ENCODE measurements around the gene SHF. TPM values are rescaled to one million over a fixed set of nuclear protein-coding genes. Genes with fewer than 3 reads are reported as not detected.

SHF gene
- total and polyA plus RNA-seq, 4 donors: 4.3 to 19.0 (median 13.3) TPM

DNA sequence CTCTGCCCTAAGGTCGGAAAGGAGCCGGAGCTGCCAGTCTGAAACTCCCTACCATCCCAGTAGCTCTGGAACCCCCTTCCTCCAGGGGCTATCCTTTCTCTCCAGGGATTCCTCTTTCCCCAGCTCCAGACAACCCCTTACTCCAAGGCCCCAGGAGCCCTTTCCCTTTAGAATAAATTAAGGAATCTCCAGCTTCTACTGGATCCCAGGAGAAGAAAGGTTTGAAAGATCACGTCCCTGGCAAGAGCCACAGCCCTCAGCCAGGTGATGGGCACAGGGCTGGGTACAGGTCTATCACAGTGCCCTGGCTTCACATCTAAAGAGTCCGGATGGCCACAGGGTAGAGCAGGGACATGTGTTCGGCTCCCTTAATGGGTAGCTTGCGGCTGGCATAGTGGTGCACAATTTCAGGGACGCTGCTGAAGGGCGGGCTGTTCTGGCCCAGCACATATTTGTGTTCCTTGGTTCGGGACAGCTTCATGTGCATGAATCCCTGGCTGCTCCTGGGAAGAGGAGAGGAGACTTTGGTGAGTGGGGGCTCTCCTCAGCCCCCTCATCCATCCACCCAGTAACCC lies 20.0 kb downstream of the SHF start:
- intact Hi-C loops (cut with DNase I): loop anchor here (2.0 to 10.0 kb wide), 4 partner anchors 33 to 290 kb away; a partner anchor contains a TSS
- Histone ChIP-seq H3K4me1 (ENCODE audit: control insufficient read depth in 1 of 2, insufficient read depth in 2 of 2, low read length in 2 of 2) (no peaks in the 10 kb centered on the region), H3K4me3 (ENCODE audit: low read length in 2 of 2) (no peak overlapping the region), H3K9me3 (ENCODE audit: control insufficient read depth, low read length) (no peaks in the 10 kb centered on the region), H3K27me3 (ENCODE audit: control insufficient read depth in 1 of 2, insufficient read depth in 2 of 2, low read length in 1 of 2) (no peaks in the 10 kb centered on the region), H3K36me3 (ENCODE audit: control insufficient read depth in 1 of 2, insufficient read depth in 2 of 2, low read length in 1 of 2) (peaks cover 0 to 3% of the 10 kb centered on the region in 2 donors), H3K27ac (ENCODE audit: low read depth in 1 of 2, low read length in 2 of 2) (peak overlapping the region; percentile 88 to 89)
- ATAC-seq (ENCODE audit: low FRiP score) (no peak), DNase-seq (no peak)
- 58 to 60% methylated on average over 9 of the region's 9 CpGs for WGBS, 2 donors

DNA sequence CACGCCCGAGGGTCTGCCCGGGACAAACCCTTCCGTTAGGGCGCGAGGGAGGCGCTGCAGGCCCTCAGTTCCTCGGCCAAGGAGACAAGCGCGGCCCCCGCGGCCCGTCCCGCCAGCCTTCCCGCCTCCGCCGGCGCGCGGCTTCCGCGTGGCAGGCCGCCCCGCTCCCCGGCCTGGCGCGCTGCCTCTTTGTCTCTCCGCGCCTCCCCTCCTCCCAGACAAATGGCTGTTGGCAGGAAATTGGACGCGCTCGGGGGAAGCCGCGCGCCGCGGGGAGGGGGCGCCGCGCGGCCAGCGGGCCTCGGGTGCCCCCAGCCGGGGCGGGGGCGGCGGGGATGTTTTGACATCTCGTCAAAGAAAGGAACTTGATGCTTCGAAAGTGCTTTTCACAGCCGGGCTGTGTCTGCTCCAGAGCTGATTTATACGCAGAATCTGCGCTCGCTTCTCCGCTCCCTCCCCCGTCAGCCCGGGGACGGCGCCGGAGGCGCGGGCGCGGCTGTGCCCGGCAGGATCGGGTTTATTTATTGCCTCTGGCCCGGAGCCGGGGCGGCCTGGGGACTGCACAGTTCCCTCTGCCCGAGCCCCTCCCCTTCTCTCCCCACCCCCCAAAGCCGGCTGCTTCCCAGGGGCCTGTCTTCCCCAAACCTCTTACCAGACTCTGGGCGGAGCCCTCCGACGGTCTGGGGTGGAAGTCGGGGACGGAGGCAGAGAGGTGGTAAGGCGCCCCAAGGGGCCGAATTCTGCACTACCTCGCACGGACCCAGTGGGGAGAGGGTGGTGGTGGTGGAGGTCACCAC lies 20.7 kb downstream of the SHF start:
- peak; percentile 81 for ATAC-seq (ENCODE audit: low FRiP score)

DNA sequence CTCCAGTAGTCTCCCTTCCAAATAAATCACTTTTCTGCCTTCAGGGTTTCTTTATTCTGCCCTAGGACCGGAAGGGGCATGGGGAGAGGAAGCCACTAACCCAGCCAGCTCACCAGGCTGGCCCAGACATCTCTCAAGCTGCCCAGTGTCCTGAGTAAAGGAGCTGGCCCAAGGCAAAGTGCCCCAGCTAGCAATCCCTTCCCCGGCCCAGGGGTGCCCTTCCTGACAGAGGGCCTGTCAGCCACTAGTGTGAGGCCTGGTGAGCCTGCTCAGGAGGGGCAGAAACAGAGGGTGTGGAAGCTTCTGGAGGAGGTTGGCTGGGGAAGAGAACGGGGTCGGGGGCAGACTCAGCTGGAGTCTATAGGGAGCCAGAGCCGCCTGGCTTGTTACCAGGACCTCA lies 22.2 kb downstream of the SHF start:
- H3K27me3 ChIP-seq (ENCODE audit: control insufficient read depth in 1 of 2, insufficient read depth in 2 of 2, low read length in 1 of 2): no peaks in the 10 kb centered on the region
- no peak for ATAC-seq (ENCODE audit: low FRiP score)
- intact Hi-C loops (cut with DNase I): loop anchor here in 1 of 2 donors (5.0 to 10.0 kb wide), 3 partner anchors 139 to 292 kb away; a partner anchor contains a TSS

More for the DNA sequence above, 20.7 kb downstream of the SHF start:
- peak overlapping the region; percentile 69 to 83 for H3K4me3 ChIP-seq (ENCODE audit: low read length in 2 of 2)
- no peaks in the 10 kb centered on the region for H3K27me3 ChIP-seq (ENCODE audit: control insufficient read depth in 1 of 2, insufficient read depth in 2 of 2, low read length in 1 of 2)
- WGBS, 2 donors: 0 to 1% methylated on average over 45 to 79 of the region's 79 CpGs
- intact Hi-C loops (cut with DNase I): loop anchor here (2.0 to 10.0 kb wide), 4 partner anchors 34 to 290 kb away; a partner anchor contains a TSS
- peak overlapping the region; percentile 88 to 89 for H3K27ac ChIP-seq (ENCODE audit: low read depth in 1 of 2, low read length in 2 of 2)
- peaks cover 0 to 3% of the 10 kb centered on the region in 2 donors for H3K36me3 ChIP-seq (ENCODE audit: control insufficient read depth in 1 of 2, insufficient read depth in 2 of 2, low read length in 1 of 2)
- peak; percentile 94 for DNase-seq
- H3K4me1 ChIP-seq (ENCODE audit: control insufficient read depth in 1 of 2, insufficient read depth in 2 of 2, low read length in 2 of 2): no peaks in the 10 kb centered on the region
- no peaks in the 10 kb centered on the region for H3K9me3 ChIP-seq (ENCODE audit: control insufficient read depth, low read length)

DNA sequence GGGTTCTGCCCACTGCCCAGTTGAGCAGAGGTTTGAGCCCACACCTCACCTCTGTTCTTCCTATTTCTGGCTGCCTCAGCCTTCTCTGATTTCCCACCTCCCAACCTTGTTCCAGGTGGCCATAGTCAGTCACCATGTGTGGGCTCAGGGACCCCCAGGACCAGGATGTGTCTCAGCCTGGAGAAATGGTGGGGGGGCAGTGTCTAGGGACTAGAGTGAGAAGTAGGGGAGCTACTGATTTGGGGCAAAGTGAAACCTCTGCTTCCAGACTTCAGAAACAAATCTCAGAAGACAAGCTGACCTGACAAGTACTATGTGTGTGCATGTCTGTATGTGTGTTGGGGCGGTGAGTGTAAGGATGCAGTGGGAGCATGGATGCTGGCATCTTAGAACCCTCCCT lies 22.9 kb downstream of the SHF start:
- ATAC-seq (ENCODE audit: low FRiP score) (no peak), DNase-seq (no peak)
- WGBS, 2 donors: 96 to 100% methylated on average over 1 of the region's 1 CpG
- no peaks in the 10 kb centered on the region for H3K4me1 ChIP-seq (ENCODE audit: control insufficient read depth in 1 of 2, insufficient read depth in 2 of 2, low read length in 2 of 2)
- no peaks in the 10 kb centered on the region for H3K9me3 ChIP-seq (ENCODE audit: control insufficient read depth, low read length)
- H3K36me3 ChIP-seq (ENCODE audit: control insufficient read depth in 1 of 2, insufficient read depth in 2 of 2, low read length in 1 of 2): no peaks in the 10 kb centered on the region
- H3K27ac ChIP-seq (ENCODE audit: low read depth in 1 of 2, low read length in 2 of 2): no peak overlapping the region
- H3K4me3 ChIP-seq (ENCODE audit: low read length in 2 of 2): no peak overlapping the region
- intact Hi-C loops (cut with DNase I): loop anchor here (5.0 to 10.0 kb wide), 4 partner anchors 117 to 292 kb away; a partner anchor contains a TSS
- H3K27me3 ChIP-seq (ENCODE audit: control insufficient read depth in 1 of 2, insufficient read depth in 2 of 2, low read length in 1 of 2): no peaks in the 10 kb centered on the region

More for the DNA sequence above, 22.2 kb downstream of the SHF start:
- no peak for DNase-seq
- Histone ChIP-seq H3K4me1 (ENCODE audit: control insufficient read depth in 1 of 2, insufficient read depth in 2 of 2, low read length in 2 of 2) (no peaks in the 10 kb centered on the region), H3K9me3 (ENCODE audit: control insufficient read depth, low read length) (no peaks in the 10 kb centered on the region), H3K4me3 (ENCODE audit: low read length in 2 of 2) (no peak overlapping the region), H3K27ac (ENCODE audit: low read depth in 1 of 2, low read length in 2 of 2) (no peak overlapping the region), H3K36me3 (ENCODE audit: control insufficient read depth in 1 of 2, insufficient read depth in 2 of 2, low read length in 1 of 2) (no peaks in the 10 kb centered on the region)
- 79 to 84% methylated on average over 4 to 5 of the region's 5 CpGs for WGBS, 2 donors

DNA sequence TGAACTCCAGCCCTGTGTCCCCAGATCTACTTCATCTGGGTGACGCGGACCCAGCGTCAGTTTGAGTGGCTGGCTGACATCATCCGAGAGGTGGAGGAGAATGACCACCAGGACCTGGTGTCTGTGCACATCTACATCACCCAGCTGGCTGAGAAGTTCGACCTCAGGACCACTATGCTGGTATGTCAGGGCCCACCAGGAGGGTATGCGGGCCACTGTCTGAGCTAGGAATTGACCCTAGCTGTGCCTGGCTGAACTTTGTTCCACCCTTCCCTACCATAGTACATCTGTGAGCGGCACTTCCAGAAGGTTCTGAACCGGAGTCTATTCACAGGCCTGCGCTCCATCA lies 24.3 kb downstream of the SHF start:
- WGBS, 2 donors: 80% methylated on average over 9 of the region's 9 CpGs
- Histone ChIP-seq H3K36me3 (ENCODE audit: control insufficient read depth in 1 of 2, insufficient read depth in 2 of 2, low read length in 1 of 2) (no peaks in the 10 kb centered on the region), H3K9me3 (ENCODE audit: control insufficient read depth, low read length) (no peaks in the 10 kb centered on the region), H3K4me1 (ENCODE audit: control insufficient read depth in 1 of 2, insufficient read depth in 2 of 2, low read length in 2 of 2) (no peaks in the 10 kb centered on the region), H3K27me3 (ENCODE audit: control insufficient read depth in 1 of 2, insufficient read depth in 2 of 2, low read length in 1 of 2) (no peaks in the 10 kb centered on the region), H3K27ac (ENCODE audit: low read depth in 1 of 2, low read length in 2 of 2) (no peak overlapping the region), H3K4me3 (ENCODE audit: low read length in 2 of 2) (no peak overlapping the region)
- no peak for ATAC-seq (ENCODE audit: low FRiP score)
- no peak for DNase-seq
- intact Hi-C loops (cut with DNase I): loop anchor here (2.0 to 10.0 kb wide), 4 partner anchors 119 to 293 kb away; a partner anchor contains a TSS

DNA sequence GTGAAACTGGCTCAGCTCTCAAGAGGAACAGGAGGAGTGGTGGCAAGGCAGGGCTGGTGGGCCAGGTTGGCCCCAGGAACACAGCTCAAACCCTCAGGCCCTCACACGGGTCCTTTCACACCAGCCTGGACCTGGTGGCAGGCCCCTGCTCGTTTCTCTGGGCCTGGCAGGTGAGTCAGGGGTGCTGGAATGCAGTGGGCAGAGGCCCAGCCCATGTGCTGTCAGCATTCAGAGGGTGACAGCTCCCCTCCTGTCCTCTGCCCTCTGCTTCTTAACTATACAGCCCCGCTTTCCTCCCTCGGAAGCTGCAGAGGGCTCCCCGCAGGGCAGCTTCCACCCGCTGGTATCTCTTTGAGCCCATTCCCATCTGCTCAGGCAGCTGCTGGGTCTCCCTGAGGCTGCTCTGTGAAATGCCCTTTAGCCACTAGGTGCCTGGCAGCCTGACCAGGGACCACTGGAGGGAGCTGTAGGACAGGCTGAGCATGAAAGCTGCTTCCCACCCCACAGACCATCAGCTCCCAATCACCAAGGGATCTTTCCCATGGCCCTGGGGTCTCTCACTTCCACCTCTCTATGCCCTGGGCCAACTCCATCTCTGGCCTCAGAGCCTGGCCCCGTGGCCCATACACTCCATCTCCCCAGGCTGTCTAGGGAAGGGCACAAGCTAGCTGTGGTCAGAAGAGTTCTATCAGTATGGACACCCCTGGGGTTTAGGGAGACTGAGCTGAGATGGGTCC lies 24.8 kb downstream of the SHF start:
- H3K36me3 ChIP-seq (ENCODE audit: control insufficient read depth in 1 of 2, insufficient read depth in 2 of 2, low read length in 1 of 2): no peaks in the 10 kb centered on the region
- intact Hi-C loops (cut with DNase I): loop anchor here (2.0 to 10.0 kb wide), 4 partner anchors 119 to 294 kb away; a partner anchor contains a TSS
- no peak overlapping the region for H3K4me3 ChIP-seq (ENCODE audit: low read length in 2 of 2)
- no peak overlapping the region for H3K27ac ChIP-seq (ENCODE audit: low read depth in 1 of 2, low read length in 2 of 2)
- no peaks in the 10 kb centered on the region for H3K4me1 ChIP-seq (ENCODE audit: control insufficient read depth in 1 of 2, insufficient read depth in 2 of 2, low read length in 2 of 2)
- peak; percentile 88 to 92 for DNase-seq
- ATAC-seq (ENCODE audit: low FRiP score): peak; percentile 75
- 9 to 10% methylated on average over 7 of the region's 7 CpGs for WGBS, 2 donors
- H3K9me3 ChIP-seq (ENCODE audit: control insufficient read depth, low read length): no peaks in the 10 kb centered on the region
- H3K27me3 ChIP-seq (ENCODE audit: control insufficient read depth in 1 of 2, insufficient read depth in 2 of 2, low read length in 1 of 2): no peaks in the 10 kb centered on the region

DNA sequence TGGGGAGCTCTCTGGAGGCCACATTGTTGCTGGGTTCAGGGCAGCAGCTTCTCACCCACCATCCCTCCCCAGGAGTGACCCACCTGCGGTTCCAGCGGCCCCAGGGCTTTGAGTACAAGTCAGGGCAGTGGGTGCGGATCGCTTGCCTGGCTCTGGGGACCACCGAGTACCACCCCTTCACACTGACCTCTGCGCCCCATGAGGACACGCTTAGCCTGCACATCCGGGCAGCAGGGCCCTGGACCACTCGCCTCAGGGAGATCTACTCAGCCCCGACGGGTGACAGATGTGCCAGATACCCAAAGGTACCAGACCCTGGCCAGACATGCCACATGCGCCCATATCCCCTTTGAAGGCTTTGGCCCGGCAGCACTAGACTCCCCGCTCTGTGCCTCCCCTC lies 26.1 kb downstream of the SHF start:
- H3K27ac ChIP-seq (ENCODE audit: low read depth in 1 of 2, low read length in 2 of 2): no peak overlapping the region
- ATAC-seq (ENCODE audit: low FRiP score) (no peak), DNase-seq (no peak)
- H3K36me3 ChIP-seq (ENCODE audit: control insufficient read depth in 1 of 2, insufficient read depth in 2 of 2, low read length in 1 of 2): no peaks in the 10 kb centered on the region
- H3K4me1 ChIP-seq (ENCODE audit: control insufficient read depth in 1 of 2, insufficient read depth in 2 of 2, low read length in 2 of 2): no peaks in the 10 kb centered on the region
- WGBS, 2 donors: 92 to 93% methylated on average over 14 of the region's 14 CpGs
- H3K27me3 ChIP-seq (ENCODE audit: control insufficient read depth in 1 of 2, insufficient read depth in 2 of 2, low read length in 1 of 2): no peaks in the 10 kb centered on the region
- no peaks in the 10 kb centered on the region for H3K9me3 ChIP-seq (ENCODE audit: control insufficient read depth, low read length)
- intact Hi-C loops (cut with DNase I): loop anchor here (2.0 to 10.0 kb wide), 4 partner anchors 121 to 295 kb away; a partner anchor contains a TSS
- H3K4me3 ChIP-seq (ENCODE audit: low read length in 2 of 2): no peak overlapping the region

DNA sequence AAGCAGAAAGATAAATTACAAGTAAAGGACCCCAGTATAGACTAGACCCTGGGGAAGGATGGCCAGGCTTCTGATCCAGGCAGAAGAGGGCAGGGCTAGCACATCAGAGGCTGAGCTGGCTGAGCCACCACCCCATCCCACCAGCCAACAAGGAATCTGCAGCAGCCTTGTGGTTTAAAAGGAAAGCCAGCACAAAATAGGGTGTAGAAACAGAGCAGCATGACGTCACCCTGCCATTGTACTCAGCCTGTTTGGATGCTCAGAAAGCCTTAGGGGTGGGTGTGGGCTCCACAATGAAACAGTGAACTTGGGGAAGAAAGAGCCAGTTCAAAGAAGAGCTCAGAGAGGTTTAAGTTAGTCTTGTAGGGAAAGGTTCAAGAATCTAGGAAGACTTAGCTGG lies 29.8 kb downstream of the SHF start:
- ATAC-seq (ENCODE audit: low FRiP score): no peak
- Histone ChIP-seq H3K9me3 (ENCODE audit: control insufficient read depth, low read length) (no peaks in the 10 kb centered on the region), H3K4me3 (ENCODE audit: low read length in 2 of 2) (no peak overlapping the region), H3K4me1 (ENCODE audit: control insufficient read depth in 1 of 2, insufficient read depth in 2 of 2, low read length in 2 of 2) (no peaks in the 10 kb centered on the region), H3K27ac (ENCODE audit: low read depth in 1 of 2, low read length in 2 of 2) (no peak overlapping the region), H3K36me3 (ENCODE audit: control insufficient read depth in 1 of 2, insufficient read depth in 2 of 2, low read length in 1 of 2) (no peaks in the 10 kb centered on the region), H3K27me3 (ENCODE audit: control insufficient read depth in 1 of 2, insufficient read depth in 2 of 2, low read length in 1 of 2) (no peaks in the 10 kb centered on the region)
- DNase-seq: no peak
- intact Hi-C loops (cut with DNase I): no loop called here
- WGBS, 2 donors: 77% methylated on average over 1 of the region's 1 CpG
